Measurements from ENCODE around the gene DUSP21.
"Not testable (repeated sequence)": the region's sequence is repeated elsewhere in the genome, so short reads cannot be mapped to it uniquely, and the experiment has no call there.

DUSP21 gene

DNA sequence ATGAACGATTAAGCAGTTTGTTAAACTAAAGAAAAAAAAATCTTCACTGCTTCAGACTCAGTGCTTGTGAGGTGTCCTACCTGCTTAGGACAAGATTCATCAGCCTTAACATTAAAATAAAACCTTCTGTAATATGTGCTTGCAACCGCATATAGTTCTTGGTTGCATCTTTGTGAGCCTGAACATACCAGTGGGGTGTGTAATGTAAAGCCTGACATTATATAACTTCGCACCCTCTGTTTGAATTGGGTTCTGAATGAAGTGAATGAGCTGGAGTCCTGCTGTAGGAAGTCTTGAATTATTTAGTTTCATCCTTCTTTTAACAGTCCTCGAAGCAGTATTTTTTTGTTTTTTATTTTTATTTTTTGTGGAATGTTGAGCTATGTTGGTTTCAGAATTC, 32.3 kb downstream of the DUSP21 start:
- DNase-seq (ENCODE audit: low spot score): no peak

DNA sequence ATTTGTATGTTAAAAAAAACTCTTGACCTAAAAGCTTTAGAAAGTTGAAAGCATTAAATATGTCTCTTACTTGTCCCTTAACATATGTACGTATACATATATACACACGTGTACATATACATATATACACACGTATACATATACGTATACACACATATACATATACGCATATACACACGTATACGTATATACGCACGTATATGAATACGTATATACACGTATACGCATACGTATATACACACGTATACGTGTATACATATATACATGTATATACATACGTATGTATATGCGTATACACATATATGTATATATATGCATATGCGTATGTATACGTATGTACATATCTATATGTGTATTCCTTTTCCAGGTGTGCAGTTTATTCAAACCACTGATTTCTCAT, 32.9 kb downstream of the DUSP21 start:
- no peak for DNase-seq (ENCODE audit: low spot score)

DNA sequence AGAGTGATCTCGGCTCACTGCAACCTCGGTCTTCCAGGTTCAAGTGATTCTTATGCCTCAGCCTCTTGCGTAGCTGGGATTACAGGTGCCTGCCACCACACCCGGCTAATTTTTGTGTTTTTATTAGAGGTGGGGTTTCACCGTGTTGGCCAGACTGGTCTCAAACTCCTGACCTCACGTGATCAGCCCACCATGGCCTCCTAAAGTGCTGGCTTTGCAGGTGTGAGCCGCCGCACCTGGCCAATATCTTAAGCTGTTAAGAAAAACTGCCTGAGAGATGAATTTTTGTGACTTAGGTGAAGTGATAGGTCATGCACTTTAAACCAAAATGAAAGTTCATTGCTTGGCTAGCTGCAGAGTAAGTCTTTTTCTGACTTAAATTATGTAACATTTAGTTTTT, 35.0 kb downstream of the DUSP21 start:
- DNase-seq (ENCODE audit: low spot score): no peak

DNA sequence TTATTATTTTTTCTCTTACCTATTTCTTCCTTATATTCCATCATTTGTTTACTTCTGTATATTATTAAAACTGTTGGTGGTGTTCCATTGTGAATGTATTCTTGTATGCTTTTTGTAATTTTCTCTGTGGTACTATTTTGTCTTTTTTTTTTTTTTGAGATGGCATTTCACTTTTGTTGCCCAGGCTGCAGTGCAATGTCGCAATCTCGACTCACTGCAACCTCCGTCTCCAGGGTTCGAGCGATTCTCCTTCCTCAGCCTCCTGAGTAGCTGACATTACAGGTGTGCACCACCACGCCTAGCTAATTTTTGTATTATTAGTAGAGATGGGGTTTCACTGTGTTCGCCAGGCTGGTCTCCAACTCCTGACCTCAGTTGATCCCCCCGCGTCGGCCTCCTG, 37.7 kb downstream of the DUSP21 start:
- DNase-seq (ENCODE audit: low spot score): no peak

DNA sequence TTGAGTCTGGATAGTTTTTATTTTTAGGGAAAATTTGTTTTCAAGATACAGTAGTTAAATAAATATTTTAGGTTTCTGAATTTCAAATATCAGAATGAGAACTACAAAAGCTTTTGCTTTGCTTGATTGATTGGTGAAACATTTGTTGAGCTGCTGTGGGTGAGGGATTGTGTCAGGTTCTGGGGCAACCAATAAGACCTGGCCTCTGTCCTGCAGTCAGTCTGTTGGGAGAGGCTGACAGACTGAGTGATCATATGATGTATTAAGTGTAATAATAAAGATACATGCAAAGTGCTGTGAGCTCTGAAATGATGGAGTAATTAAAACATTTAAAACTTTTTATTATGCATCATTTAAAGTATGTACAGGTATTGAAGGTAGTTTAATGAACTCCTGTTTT, 38.8 kb downstream of the DUSP21 start:
- DNase-seq (ENCODE audit: low spot score): no peak

DNA sequence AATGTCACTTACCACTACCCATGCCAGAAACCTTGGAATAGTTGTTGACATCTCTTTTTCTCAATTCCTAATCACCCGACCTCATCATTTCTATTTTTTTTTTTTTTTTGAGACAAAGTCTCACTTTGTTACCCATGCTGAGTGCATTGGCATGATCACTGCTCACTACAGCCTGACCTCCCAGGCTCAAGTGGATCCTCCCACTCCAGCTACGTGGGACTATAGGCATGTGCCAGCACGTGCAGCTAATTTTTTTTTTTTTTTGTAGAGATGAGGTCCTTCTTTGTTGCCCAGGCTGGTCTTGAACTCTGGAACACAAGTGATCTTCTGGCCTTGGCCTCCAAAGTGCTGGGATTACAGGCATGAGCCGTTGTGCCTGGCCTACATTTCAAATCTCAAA, 41.1 kb downstream of the DUSP21 start:
- DNase-seq (ENCODE audit: low spot score): no peak

DNA sequence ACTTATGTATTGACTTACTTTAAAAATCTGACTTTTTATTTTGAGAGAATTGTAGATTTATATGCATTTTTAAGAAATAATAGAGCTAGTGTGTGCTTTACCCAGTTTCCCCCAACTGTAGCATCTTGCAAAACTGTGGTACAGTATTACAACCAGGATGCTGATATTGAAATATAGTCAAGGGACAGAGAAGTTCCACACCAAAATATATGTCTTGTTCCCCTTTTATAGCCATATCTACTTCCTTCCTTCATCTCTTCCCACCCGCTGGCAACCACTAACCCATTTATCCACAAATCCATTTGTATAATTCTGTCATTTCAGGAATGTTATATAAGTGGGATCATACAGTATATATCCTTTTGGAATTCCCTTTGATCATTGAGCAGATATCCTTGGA, 46.0 kb downstream of the DUSP21 start:
- DNase-seq (ENCODE audit: low spot score): no peak

DNA sequence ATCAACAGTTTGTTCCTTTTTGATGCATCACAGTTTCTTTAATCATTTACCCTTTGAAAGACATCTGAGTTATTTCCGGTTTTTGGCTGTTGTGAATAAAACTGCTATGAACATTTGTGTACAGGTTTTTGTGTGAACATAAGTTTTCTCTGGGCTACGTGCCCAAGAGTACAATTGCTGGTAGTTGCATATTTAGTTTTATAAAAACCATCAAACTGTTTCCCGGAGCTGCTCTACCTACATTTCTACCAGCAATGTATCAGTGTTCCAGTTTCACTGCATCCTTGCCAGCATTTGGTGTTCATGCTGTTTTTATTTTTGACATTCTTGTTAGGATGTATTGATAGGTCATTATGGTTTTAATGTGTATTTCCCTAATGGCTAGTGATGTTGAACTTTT, 46.4 kb downstream of the DUSP21 start:
- no peak for DNase-seq (ENCODE audit: low spot score)

DNA sequence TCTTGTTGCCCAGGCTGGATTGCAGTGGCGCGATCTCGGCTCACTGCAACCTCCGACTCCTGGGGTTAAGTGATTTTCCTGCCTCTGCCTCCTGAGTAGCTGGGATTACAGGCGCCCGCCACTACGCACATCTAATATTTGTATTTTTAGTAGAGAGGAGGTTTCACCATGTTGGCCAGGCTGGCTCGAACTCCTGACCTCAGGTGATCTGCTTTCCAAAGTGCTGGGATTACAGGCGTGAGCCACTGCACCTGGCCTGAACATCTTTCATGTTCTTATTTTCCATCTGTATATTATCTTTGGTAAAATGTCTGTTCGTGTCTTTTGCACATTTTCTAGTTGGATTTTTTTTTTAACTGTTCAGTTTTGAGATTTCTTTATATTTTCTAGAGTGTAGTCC, 46.9 kb downstream of the DUSP21 start:
- DNase-seq (ENCODE audit: low spot score): not testable (repeated sequence)

DNA sequence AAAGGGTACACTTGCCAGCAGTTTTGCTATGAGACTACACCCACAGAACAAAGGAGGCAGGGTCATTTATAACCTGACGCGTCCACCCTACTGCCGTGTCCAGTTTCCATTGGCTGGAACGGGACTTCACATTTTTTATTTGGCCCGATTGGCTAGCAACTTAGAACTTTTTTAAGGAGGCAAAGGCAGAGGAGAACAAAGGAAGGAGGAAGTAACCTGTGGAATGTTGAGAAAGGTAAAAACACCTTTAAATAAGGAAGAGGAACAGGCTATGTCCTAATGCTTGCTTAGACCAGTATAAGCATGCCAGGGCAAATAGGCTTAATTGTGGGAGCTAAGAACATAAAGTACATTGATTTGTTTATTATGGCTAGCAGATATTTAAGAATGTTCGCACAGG, 47.8 kb downstream of the DUSP21 start:
- DNase-seq (ENCODE audit: low spot score): no peak
